Cardiac muscle cell (in vitro differentiated cells and primary cell): ENCODE results near the gene RSPH10B2. TPM values are rescaled to one million over a fixed set of nuclear protein-coding genes. Genes with fewer than 3 reads are reported as not detected.
"Not testable (repeated sequence)": the region's sequence is repeated elsewhere in the genome, so short reads cannot be mapped to it uniquely, and the experiment has no call there.

Experiments
- DNase-seq, 2 donors: peaks; one replicate each; pipeline versions ENCODE4 v3.0.0 to v3.0.0-alpha.2; 2010 to 2017; ENCODE audit warnings: low read depth in 1 of 2, low spot score in 1 of 2
- H3K27ac ChIP-seq: fragments of 200-600 bp; sonication (generic); 2 replicates; pipeline ENCODE4 v1.5.1; 2016
- H3K27me3 ChIP-seq: fragments of 200-600 bp; sonication (generic); 2 replicates; pipeline ENCODE4 v1.6.0; 2016; ENCODE audit warnings: control low read depth
- H3K36me3 ChIP-seq: fragments of 200-600 bp; sonication (generic); 2 replicates; pipeline ENCODE4 v1.5.1; 2016; ENCODE audit warnings: control low read depth
- H3K4me1 ChIP-seq: fragments of 200-600 bp; sonication (generic); 2 replicates; pipeline ENCODE4 v1.8.1; 2017; ENCODE audit warnings: low read depth, mild to moderate bottlenecking, mixed run types
- H3K4me3 ChIP-seq: fragments of 200-600 bp; sonication (generic); 2 replicates; pipeline ENCODE4 v1.5.1; 2016; ENCODE audit warnings: mild to moderate bottlenecking
- H3K9me3 ChIP-seq: fragments of 200-600 bp; sonication (generic); 2 replicates; pipeline ENCODE4 v1.5.1; 2017; ENCODE audit warnings: low read depth, mild to moderate bottlenecking, control low read depth
- CTCF ChIP-seq: IDR thresholded peaks from 2 replicates; pipeline ENCODE4 v1.5.1; 2012; ENCODE audit warnings: low read depth, mild to moderate bottlenecking, low read length
- polyA plus RNA-seq: library from polyadenylated mRNA; unstranded; fragments of >200 nt; fragmentation: Nextera tagmentation; extraction: Ambion mirVana; gene quantifications from 2 replicates; pipeline ENCODE4 v1.2.1, GENCODE V29; 2016
- total RNA-seq: library from RNA; depleted of rRNA; stranded (reverse); fragments of >200 nt; gene quantifications from 2 replicates; pipeline ENCODE4 v1.2.3, GENCODE V29; 2016

Gene RSPH10B2
- total and polyA plus RNA-seq, 2 experiments from 2014 or later: 0.69 TPM; not detected in 1

GRCh38 chr7:6730343-6730633, 23.6 kb upstream of the RSPH10B2 start:
- Histone ChIP-seq H3K4me1 (peaks cover 9% of the 10 kb centered on the region), H3K36me3 (peaks cover 12% of the 10 kb centered on the region), H3K9me3 (no peaks in the 10 kb centered on the region), H3K4me3 (peak overlapping the region; percentile 82), H3K27ac (peak overlapping the region; percentile 89), H3K27me3 (no peaks in the 10 kb centered on the region)
- peak in 1 of 2 donors; percentile 40 for DNase-seq
- TF ChIP-seq CTCF: no peak

GRCh38 chr7:6738415-6738814, 15.5 kb upstream of the RSPH10B2 start:
- peaks cover 25% of the 10 kb centered on the region for H3K36me3 ChIP-seq
- H3K9me3 ChIP-seq, H3K4me1 ChIP-seq, H3K27ac ChIP-seq, DNase-seq, H3K4me3 ChIP-seq, H3K27me3 ChIP-seq: not testable (repeated sequence)

GRCh38 chr7:6744410-6745100, 9.3 kb upstream of the RSPH10B2 start:
- H3K36me3 ChIP-seq, H3K4me1 ChIP-seq, H3K27me3 ChIP-seq, H3K27ac ChIP-seq, H3K9me3 ChIP-seq, H3K4me3 ChIP-seq, DNase-seq: not testable (repeated sequence)

GRCh38 chr7:6749335-6749734, 4.6 kb upstream of the RSPH10B2 start:
- not testable (repeated sequence) for H3K4me1 ChIP-seq, H3K27ac ChIP-seq, H3K4me3 ChIP-seq, H3K9me3 ChIP-seq, H3K27me3 ChIP-seq, H3K36me3 ChIP-seq, DNase-seq

GRCh38 chr7:6750173-6750572, 3.7 kb upstream of the RSPH10B2 start:
- H3K9me3 ChIP-seq, H3K4me3 ChIP-seq, H3K27me3 ChIP-seq, DNase-seq, H3K36me3 ChIP-seq, H3K4me1 ChIP-seq, H3K27ac ChIP-seq: not testable (repeated sequence)

GRCh38 chr7:6761186-6761585, 7.3 kb downstream of the RSPH10B2 start:
- not testable (repeated sequence) for H3K36me3 ChIP-seq, DNase-seq

GRCh38 chr7:6781581-6781980, 27.7 kb downstream of the RSPH10B2 start:
- H3K27ac ChIP-seq, H3K4me1 ChIP-seq, DNase-seq, H3K9me3 ChIP-seq, H3K36me3 ChIP-seq, H3K27me3 ChIP-seq, H3K4me3 ChIP-seq: not testable (repeated sequence)

More at GRCh38 chr7:6761186-6761585, 7.3 kb downstream of the RSPH10B2 start:
- not testable (repeated sequence) for H3K4me1 ChIP-seq, H3K9me3 ChIP-seq, H3K27ac ChIP-seq, H3K27me3 ChIP-seq, H3K4me3 ChIP-seq

- not testable (repeated sequence) for H3K4me1 ChIP-seq, H3K4me3 ChIP-seq, H3K36me3 ChIP-seq, DNase-seq, H3K9me3 ChIP-seq, H3K27me3 ChIP-seq, H3K27ac ChIP-seq
These were observed 35.5 kb downstream of the RSPH10B2 start for GRCh38 chr7:6789353-6789752.

- not testable (repeated sequence) for H3K4me3 ChIP-seq, H3K36me3 ChIP-seq, H3K27me3 ChIP-seq, H3K4me1 ChIP-seq, H3K27ac ChIP-seq, H3K9me3 ChIP-seq
- DNase-seq: peak; percentile 5 to 34
These were observed 38.4 kb downstream of the RSPH10B2 start for GRCh38 chr7:6792113-6792872.

- H3K9me3 ChIP-seq, H3K36me3 ChIP-seq, H3K4me1 ChIP-seq, DNase-seq, H3K4me3 ChIP-seq, H3K27ac ChIP-seq, H3K27me3 ChIP-seq: not testable (repeated sequence)
These were observed 40.4 kb downstream of the RSPH10B2 start for GRCh38 chr7:6794276-6794675.

GRCh38 chr7:6797218-6797617, 43.3 kb downstream of the RSPH10B2 start:
- H3K36me3 ChIP-seq, H3K4me3 ChIP-seq, DNase-seq: not testable (repeated sequence)

GRCh38 chr7:6798047-6798446, 44.1 kb downstream of the RSPH10B2 start:
- H3K27ac ChIP-seq, H3K36me3 ChIP-seq, H3K27me3 ChIP-seq, H3K4me1 ChIP-seq, H3K9me3 ChIP-seq, DNase-seq, H3K4me3 ChIP-seq: not testable (repeated sequence)

More at GRCh38 chr7:6797218-6797617, 43.3 kb downstream of the RSPH10B2 start:
- not testable (repeated sequence) for H3K27ac ChIP-seq, H3K27me3 ChIP-seq, H3K4me1 ChIP-seq, H3K9me3 ChIP-seq

GRCh38 chr7:6799887-6800286, 46.0 kb downstream of the RSPH10B2 start:
- not testable (repeated sequence) for DNase-seq, H3K4me1 ChIP-seq, H3K9me3 ChIP-seq

More at GRCh38 chr7:6799887-6800286, 46.0 kb downstream of the RSPH10B2 start:
- H3K4me3 ChIP-seq, H3K27me3 ChIP-seq, H3K36me3 ChIP-seq, H3K27ac ChIP-seq: not testable (repeated sequence)
